ENCODE results near the gene PNKP.

The PNKP gene

DNA sequence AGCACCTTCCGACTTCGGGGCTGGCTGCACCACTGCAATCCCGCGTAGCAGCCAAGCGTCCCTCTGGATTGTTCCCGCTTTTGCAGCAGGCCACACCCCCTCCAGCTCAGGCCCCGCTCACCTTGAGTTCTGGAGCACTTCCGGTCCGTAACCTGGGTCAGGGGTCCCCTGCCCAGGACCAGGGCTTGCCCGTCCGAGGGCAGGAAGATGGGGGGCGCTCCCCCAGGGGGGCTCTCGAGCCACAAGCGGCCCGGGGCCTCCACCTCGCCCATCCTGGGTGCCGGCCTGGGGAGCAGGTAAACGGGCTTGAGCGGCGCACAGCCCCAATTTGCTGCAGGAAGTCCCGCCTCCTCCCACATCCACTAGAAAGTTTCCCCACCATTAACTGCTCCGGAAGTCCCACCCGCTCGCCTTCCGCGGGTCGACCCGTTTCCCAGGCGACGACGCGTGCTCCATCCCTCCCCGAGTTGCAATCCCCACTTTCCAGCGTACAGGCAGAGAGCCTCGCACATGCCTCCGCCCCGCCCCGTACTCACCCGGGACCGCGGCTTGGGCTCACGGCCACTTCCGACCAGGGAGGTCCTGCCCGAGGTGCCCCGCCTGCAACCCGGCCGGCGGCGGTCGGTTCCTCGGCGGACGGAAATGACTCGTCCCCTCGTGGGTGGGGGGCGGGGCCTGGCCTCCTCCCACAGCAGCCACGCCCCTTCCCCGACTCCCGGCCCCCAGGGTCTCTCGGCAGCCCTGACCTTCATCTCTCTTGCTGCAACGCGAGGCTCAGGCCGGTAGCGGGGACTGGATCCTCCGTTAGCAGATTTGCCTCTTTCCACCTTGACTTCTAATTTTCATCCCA, at the start of gene PNKP:
TSS of gene PNKP (minus strand) at position 644 of the 850 bp plus-strand sequence. CDS start at position 272, 372 bp downstream.
- DNase-seq = peak; percentile 84

DNA sequence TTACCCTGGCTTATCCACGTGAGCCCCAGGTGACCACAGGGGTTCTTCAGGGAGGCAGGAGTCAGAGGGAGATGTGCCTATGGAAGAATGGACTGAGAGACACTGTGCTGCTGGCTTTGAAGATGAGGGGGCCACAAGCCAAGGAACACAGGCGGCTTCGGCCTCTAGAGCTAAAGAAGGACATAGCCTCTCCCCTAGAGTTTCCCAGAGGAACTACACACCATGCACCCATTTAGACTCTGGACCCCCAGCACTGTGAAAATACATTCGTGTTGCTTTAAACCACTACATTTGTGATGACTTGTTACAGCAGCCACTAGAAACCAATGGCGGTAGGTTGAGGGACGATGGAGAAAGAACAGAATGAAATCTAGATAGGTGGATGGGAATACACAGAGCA, 47.9 kb upstream of the PNKP start:
- no peak for DNase-seq

DNA sequence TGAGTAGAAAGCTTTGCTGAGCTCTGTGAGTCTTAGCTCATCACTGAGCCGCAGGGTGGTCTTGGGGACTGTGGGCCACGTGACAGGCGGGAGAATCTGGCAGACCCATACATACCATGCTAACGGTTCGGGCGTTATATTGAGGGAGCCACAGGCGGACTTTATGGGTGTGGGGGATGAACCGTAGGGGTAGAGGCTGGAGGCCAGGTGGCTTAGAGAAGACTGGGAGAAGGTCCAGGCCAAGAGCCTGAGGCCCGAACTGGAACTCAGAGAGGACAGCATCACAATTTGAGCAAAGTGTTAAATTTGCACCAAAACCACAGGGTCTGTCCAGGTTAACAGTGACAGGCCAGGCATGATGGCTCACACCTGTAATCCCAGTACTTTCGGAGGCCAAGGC, 46.3 kb upstream of the PNKP start:
- no peak for DNase-seq

DNA sequence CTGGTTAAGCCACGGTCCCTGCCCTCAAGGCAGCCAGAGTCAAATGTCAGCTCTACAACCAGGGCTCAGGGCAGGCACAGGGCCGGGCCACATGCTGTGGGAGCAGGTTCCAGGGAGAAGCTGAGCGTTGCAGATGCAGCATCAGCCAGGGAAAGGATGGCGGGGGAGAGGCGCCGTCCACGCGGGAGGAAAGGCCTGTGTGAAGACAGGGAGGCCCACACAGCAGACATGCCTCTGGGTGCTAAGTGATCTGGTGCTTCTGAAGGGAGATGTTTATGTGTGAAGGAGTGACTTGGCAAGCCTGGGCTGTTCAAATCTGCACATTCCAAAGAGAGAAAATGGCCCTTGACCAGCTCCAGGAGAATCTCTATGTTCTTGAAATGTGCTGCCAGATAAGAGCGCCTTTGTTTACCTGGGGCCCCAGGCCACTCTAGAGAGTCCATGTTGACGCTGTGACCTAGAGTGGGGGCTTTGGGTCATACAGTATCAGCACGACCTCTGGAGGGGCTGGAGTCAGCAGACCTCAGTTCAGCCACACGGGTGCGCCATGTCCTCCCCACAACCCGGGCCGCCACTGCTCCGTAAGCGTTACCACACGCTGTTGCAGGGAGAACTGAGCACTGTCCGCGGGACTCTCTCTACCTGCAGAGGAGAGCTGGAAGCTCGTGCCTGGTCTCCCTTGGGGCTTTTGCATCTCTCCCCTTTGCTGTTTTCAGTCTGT, 45.7 kb upstream of the PNKP start:
- no peak for DNase-seq

DNA sequence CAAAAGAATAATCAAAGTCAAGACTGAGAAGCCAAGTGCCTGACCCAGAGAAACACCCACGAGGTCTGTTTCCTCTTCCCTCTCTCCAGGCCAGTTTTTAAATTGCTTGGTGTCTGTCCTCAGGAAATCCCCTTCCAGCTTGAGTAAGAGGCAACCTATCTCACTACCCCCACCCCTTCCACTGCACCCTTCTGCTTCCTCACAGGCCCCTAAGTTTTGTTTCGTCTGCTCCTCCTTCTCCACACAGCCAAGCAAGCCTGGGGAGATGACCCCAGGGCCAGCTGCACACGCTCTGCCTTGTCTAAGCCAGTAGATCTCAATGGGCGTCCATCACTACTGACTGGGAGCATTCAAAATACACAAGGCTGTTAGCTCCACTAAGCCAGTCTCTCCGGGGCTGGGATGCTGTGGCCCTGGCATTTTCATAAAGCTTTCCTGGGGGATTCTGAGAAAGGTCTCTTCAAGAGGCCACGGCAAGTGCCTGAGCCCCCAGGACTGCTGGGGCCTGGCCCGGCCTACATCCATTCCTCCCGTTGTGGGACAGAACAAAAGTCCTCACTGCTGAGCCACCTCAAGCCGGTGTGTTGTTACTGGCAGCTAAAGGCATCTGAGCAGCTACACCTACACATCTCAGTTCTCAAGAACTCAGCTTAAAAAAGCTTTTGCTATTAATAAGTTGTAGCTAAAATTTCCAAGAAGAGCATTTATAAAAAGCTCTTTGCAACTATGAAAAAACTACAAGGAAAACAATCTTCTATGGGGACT, 44.2 kb upstream of the PNKP start:
- DNase-seq = no peak

DNA sequence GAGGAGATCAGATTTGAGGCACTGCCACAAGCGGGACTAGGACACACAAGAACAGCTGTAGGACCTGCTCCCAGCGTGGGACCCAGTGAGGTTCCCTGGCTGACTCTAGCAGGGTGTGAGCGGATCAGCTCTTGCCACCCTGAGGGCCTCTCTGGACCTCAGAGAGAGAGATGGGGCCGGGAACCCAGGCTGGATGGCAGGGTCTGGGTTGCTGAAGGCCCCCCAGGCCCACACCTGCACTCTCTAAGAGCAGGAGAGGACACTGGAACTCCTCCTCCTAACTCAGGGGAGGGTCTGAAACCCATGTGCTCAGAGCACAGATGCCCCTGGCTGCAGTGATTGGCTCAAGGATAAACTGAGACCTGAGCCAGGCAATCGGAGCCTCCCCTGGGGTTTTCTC, 42.8 kb upstream of the PNKP start:
- no peak for DNase-seq

DNA sequence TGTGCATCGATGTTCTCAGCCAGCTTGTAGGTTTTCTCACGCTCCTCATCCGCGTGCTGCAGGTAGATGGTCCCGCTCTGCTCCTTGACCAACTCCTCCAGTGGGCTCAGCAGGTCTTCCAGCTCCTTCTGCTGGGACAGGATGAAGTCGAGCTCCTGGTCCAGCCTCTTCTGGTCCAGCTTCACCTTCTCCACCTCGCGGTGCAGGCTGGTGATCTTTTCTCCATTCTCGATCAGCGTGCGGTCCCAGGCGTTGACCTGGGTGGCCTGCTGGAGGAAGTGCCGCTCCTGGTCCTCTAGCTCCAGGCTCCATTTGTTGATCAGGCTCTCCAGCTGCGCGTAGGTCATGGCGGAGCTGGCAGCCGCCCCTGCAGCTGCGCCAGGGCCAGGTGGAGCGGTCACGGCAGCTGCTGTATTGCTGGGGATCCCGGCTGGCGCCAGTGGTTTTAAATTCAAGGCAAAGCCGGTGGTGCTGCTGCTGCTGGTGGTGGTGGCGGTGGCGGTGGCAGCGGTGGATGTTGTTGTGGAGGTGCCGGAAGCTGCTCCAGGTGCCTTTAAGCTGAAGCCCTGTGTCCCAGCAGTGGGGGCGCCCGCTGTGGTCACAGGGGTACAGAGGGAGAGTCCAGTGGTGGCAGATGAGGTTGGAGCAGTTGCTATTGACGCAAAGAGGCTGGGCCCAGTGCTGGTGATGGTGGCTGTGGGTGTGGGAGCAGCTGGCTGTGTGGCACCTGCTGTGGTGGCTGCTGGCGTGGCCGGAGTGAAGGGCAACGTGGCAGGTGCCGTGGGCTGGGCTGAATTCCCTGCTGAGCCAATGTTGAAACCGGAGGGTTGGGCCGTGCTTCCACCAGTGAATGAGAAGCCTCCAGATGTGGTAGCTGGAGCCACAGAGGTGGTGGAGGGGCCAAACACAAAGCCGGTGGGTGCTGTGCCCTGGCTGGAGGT, 41.4 kb upstream of the PNKP start:
- no peak for DNase-seq

DNA sequence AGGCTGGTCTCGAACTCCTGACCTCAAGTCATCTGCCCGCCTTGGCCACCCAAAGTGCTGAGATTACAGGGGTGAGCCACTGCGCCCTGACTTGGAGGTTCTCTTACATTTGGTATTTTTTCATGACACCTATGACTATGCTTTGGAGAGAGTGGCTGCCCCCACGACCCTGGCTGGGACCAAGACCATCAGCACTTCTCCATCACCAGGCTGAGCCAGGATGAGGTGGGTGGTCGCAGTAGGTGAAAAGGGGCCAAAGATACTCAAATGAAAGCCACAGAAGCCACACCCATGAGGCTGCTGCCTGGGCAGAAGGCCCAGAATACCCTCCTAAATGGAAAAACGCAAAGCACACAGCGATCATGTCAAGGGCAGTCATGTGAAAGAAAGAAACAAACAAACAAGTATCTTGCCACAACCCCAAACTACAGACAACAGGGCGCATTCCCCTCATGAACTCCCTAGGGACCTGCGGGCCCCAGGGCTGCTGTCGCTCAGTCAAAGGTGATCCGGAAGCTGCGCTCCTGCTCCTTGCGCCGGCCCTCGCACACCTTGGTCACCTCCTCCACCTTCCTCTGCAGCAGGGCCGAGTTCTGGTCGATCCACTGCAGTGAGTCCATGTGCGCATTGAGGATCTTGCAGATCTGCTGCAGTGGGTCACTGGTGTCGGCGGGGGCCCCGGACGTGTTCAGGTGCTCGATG, 40.5 kb upstream of the PNKP start:
- no peak for DNase-seq

DNA sequence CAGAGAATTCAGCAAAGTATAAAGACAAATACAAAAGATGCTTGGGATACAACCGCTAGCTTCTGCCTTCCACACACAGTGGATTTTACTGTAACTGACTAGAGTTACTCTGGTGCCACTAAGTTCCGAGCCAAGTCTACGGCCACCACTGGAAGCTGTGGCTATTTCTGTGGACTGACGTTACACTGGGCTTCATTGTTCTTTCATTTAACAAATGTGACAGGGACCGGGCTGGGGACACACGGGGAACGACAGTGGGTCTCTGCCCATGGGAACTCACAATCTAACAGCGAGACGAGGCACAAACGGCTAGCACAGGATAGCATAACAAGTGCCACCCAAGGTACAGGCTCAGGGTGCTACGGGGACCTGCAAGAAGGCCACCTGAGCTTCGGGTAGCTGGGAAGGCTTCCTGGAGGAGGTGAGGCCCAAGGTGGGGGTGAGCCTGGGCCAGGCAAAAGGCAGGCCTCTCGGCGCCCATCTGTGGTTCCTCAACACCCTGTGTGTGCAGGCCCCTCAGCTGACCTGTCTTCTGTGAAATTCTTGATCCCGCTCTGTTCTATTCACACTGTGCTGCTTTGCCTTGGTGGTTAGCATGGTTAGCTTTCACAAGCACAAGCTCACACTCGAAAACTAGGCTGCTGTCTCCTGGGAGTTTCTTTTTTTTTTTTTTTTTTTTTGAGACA, 39.6 kb upstream of the PNKP start:
- DNase-seq = no peak

DNA sequence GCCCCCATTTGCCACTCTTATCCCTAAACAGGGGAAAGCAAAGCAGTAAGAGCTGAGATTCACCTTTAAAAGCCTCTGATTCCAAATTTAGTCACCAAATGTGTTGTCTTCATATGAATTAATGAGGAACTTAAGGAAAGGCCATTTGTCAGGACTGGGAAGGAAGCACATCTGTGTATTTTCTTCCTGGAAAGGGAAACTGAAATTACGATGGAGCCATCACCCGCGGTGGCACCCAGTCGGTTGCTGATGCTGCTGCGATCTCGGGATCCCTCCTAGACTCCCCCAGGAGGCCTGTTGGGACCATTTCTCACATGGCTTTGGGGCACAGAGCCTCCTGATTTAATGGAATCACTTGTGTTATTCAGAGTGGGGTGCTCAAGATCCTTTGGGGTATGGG, 36.8 kb upstream of the PNKP start:
- no peak for DNase-seq

DNA sequence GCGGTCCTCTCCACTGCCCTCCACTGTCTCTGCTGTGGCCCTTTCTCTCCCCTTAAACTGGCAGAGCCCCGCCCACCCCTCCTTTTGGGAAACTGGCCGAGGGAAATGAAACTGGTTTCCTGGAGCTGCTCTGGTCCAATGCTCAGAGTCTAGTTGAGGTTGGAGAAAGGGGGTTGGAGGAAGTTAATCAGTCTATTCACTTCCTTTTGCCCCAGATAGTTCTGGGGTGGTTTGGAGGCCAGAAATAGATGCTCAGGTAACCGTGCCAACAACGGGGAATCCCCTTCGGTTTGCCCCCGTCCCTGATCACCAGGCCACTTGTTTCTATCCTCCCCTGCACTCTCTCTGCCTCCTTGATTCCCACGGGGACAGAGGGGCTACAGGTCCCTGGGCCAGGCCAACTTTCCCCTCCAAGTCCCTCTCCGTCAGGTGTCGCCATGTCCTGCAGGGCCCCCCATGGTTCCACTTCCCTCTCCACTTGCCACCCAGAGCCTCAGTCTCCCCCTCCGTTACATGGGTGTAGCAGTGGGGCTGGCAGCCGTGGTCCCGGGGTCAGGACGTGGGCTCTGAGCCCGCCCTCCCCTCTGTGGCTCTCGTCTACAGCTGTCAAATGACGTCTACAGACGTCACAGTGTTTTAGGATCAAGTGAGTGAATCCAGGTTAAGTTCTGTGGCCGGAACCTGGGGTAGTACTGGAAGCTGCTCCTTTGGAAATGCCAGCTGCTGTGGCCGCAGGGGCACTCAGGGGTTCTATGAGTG, 29.7 kb upstream of the PNKP start, which contains the start of gene IL4I1:
TSS of gene IL4I1 (minus strand) at position 25 of the 759 bp plus-strand sequence. CDS start 727 bp downstream, outside the sequence.
- peak; percentile 58 for DNase-seq

DNA sequence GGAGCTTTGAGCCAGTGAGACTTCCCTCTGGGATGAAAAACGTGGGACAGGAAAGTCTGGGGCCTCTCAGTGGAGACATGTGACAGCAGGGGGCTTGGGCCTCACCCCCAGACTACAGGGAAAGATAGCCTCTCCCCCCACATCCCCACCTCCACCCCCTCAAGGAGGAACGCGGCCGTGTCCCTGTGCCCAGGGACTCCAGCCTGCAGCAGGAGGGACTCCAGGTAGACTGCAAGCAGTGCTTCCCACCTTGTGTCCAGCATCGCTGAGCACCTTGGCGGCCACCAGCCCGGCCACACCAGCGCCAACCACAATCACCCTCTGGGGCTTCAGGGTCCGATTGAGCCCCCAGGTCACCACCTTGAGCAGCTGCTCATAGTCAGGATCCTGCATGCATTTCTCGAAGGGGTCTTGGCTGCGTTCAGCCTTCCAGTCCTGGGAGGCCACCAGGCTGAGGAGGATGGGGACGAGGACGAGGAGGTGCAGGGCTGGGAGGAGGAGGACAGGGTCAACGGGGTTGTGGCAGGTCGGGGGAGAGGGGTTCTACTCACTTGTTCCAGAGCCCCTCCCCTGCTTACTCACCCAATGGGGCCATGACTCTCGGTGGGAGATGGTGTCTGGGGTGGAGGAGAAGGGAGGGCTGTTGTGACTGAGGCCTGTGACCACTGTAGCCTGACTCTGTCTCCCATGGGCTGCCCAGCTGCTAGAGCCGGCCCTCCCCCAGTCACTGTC, 28.4 kb upstream of the PNKP start:
- no peak for DNase-seq

DNA sequence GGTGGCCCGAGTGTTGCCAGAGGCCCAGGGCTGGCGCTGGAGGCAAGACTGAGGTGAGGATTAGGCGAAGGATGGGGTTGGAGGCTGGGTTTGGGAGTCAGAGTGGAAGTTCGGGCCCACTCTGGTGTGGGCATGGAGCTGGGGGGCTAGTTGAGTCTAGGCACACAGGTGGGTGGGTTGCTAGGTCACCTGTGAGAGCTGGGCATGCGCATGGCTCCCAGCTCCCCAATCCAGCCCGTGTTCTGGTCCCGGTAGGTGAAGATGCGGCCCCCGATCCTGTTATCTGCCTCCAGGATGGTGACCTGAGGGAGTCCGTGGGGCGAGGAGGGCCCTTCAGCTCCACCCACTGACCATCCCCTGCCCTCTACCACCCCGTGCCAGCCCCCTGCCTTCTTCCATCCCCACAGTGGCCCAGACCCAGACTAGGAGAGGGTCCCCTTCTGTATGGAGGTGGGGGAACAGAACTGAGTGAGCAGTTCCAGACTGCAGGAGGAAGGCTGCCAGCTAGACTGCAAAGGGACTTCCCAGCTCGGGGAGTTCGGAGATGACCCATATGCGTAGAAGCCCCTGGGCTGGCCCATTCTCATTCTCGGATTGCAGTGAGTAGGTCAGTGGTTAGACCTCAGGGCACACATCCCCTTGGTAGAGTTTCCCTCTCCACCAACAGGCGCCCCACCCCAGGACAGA, 27.6 kb upstream of the PNKP start:
- no peak for DNase-seq

DNA sequence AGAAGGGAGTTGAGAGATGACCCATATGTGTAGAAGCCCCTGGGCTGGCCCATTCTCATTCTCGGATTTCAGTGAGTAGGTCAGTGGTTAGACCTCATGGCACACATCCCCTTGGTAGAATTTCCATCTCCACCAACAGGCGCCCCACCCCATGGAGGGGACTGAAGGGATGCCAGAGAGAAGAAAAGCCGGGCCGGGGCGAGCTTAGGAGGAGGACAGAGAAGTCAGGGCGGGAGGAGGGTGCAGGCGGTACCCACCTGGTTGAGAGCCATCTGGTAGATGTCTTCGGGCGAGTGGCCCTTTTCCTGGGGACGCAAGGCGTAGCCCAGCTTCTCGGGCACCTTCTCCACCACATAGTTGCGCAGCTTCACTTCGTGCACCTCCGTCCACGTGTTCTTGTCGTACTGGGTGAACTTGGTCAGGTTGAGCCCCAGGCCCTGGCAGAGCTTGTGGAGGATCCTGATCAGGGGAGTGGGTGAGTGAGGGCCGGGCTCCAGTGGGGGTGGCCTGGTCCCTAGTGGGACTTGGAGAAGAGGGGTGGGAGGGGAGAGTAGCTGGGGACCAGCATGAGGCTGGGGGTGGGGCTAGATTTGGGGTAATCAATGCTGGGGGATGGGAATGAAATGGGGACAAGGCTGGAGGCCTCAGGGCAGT, 26.8 kb upstream of the PNKP start:
- DNase-seq = no peak

DNA sequence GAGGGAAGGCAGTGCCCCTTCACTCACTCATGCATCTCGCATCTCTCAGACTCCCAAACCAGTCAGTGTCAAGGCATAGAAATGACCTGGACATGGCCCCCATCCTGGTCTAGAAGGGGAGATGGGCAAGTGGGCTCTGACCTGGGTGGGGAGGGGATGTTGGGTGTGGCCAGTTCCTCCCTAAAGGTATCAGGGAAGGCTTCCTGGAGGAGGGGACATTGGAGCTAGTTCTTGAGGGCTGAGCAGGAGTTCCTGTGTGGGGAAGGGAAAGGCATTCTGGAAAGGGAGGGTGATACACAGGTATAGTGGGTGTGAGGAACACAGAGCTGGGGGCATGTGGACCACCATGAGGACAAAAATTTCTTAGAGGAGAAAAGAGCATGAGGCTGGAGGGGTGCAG, 25.3 kb upstream of the PNKP start:
- no peak for DNase-seq

DNA sequence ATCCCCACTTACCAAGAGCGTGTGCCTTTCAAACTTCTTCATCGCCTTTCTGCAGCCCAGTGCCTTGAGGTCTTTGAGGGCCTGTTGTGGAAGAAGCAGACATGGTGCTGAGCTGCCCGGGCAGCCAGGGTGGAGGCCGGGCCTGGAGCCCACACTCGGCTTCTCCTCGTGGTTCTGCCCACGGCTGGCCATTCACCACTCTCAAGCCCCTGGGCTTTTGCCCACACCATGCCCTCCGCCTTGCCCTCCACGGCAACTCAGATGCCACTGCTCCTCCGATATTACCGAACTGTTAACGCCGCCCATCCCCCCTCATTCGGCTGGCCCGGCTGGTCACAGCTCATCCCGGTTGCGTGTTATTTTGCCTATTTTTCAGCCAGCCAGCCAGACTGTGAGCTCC, 24.0 kb upstream of the PNKP start:
- DNase-seq = no peak

DNA sequence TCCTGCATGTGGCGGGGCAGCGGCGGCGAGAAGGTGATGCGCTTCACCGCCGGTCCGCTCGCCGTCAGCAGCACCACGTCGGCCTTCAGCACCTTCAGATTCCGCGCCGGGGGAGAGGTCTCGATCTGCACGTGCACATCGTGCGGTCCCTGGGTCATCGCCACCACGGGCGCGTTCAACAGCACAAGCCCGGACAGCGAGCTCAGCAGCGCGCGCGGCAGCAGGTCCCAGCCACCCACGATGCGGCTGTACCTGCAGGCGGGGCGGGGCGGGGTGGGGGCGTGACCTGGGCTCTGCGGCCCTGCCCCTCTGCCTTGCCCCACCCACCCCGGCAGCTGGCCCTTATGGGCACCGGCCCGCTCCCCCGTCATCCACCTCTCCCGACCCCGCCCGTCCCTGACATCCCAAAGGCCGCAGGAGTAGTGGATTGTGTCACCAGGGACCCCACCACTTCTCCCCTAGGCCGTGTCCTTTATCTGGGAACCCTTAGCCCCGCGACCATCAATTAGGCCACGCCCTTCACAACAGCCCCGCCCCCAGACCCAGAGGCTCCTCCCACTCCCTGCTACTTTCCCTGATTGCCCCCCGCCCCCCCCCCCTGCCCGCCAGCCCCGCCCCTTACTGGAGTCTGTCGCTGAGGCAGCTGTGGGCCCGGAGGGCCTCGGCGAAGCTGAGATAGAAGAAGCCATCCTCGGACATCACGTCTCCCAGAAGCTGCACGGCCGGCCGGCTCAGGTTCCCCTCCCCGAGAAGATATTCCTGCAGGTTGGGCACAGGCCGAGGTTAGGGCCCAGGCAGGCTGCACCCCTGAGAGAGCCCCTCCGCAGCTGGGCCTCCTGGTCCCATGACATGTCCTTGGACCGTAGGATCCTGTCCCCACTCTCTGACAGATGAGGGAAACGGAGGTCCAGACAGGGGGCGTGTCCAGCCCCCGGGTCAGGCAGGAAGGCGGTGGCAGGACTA, 23.3 kb upstream of the PNKP start:
- DNase-seq = peak; percentile 56
